GM21526 (cell line): ENCODE measurements around the gene SOCS6.

Source experiments
- ATAC-seq: cut with Tn5 transposase; IDR thresholded peaks from one replicate; pipeline ENCODE4 v1.9.1; 2021; ENCODE audit warnings: moderate library complexity; ENCODE audit not compliant: unreplicated experiment, low FRiP score

The SOCS6 gene

DNA sequence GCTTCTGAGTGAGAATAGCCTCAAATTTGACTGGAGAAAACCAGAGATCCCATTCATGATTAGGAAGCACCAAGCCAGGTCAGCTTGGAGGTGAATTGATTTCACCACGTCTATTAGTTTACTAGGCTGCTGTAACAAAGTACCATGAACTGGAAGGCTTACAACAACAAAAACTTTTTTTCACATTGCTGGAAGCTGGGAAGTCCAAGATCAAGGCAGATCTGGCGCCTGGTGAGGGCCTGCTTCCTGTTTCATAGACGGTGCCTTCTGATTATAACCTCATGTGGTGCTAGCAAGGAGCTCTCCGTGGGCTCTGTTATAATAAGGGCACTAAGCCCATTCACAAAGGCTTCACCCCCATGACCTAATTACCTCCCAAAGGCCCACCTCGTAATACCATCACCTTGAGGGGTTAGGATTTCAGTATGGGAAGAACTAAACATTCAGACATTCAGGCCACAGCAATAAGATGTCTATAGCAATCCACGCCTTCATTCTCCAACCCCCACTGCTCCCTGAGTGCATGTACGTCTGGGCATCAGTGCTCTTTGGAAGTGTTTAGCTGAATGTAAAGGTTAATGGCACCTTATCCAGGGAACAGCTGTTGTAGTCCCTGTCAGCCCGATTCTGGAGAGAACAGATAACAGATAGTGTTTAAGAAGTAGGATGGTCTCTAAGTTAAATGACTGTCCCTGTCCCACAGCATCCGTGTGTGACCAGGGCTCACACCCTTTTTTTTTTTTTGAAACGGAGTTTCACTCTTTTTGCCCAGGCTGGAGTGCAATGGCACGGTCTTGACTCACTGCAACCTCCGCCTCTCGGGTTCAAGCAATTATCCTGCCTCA is 89.2 kb downstream of the SOCS6 start:
- no peak for ATAC-seq
